ENCODE results near the gene STK32C. TPM values are rescaled to one million over a fixed set of nuclear protein-coding genes. Genes with fewer than 3 reads are reported as not detected.

STK32C gene
- total RNA-seq, 1 donor from 2014 or later: 4.7 TPM

DNA sequence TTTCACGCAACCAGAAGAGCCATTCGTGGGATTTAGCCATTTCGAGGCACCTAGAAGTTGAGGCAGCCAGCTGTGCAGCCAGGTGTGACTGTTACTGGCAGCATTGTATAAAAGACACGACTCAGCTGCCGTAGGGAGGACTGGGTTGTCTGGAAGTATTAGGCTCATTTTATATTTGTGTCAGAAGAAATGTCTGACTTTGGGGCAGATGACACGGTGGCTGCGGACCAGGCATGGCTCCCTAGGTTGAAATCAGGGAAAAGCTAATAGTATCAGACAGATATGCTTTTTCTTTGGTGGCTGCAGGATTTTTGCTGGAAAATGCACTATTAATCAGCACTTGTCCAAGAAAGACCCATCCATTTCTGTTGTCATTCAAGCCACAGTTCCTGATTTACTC is 125.2 kb downstream of the STK32C start:
- Histone ChIP-seq H3K4me3 (no peak overlapping the region), H3K27me3 (peaks cover 7% of the 10 kb centered on the region), H3K36me3 (no peaks in the 10 kb centered on the region), H3K27ac (no peak overlapping the region), H3K4me1 (peaks cover 18% of the 10 kb centered on the region), H3K9me3 (no peaks in the 10 kb centered on the region)
- no peak for DNase-seq (ENCODE audit: extremely low spot score in 2 of 2)
- TF ChIP-seq POLR2A (IDR thresholded peaks at IDR 0.05): no peak
- no peak for TF ChIP-seq POLR2AphosphoS5 (IDR thresholded peaks at IDR 0.05; ENCODE audit: insufficient read depth in 1 of 2, low read depth in 1 of 2)
- TF ChIP-seq, protein P1, sequence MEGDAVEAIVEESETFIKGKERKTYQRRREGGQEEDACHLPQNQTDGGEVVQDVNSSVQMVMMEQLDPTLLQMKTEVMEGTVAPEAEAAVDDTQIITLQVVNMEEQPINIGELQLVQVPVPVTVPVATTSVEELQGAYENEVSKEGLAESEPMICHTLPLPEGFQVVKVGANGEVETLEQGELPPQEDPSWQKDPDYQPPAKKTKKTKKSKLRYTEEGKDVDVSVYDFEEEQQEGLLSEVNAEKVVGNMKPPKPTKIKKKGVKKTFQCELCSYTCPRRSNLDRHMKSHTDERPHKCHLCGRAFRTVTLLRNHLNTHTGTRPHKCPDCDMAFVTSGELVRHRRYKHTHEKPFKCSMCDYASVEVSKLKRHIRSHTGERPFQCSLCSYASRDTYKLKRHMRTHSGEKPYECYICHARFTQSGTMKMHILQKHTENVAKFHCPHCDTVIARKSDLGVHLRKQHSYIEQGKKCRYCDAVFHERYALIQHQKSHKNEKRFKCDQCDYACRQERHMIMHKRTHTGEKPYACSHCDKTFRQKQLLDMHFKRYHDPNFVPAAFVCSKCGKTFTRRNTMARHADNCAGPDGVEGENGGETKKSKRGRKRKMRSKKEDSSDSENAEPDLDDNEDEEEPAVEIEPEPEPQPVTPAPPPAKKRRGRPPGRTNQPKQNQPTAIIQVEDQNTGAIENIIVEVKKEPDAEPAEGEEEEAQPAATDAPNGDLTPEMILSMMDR (IDR thresholded peaks at IDR 0.05): no peak
- intact Hi-C loops (cut with DNase I): no loop called here

DNA sequence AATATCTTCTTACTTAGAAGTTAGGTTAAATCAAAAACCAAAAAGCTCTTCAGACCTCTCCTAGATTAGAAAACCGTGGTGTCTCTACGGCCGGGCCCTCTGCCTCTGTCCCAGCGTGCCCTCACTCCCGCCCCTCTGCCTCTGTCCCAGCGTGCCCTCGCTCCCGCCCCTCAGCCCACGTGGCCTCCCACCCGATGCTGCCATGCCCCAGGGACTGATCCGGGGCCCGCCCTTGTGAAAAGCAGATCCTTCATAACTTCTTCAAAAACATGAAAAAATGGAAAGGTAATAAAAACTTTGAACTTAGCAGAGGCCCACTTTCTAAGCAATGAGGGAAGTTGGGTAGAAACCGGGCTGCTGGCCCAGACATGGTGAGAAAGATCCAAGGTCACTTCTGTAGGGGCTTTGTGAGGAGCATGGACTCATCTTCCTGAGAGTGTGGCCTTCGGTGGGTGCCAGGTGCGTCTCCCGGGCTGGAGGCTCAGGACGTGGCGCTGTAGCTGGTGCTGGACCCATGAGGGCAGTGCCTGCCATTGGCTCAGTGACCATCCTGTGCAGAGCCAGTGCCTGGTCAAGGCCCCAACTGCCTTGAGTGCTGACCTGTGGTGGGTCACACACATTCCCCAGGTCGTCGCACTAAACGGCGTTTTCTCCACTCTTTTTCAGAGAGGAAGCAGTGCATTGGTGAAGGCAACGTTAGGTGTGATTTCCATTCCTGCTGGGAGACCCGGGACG is 125.9 kb downstream of the STK32C start:
- intact Hi-C loops (cut with DNase I): no loop called here
- no peak overlapping the region for H3K4me3 ChIP-seq
- TF ChIP-seq POLR2A (IDR thresholded peaks at IDR 0.05): no peak
- TF ChIP-seq POLR2AphosphoS5 (IDR thresholded peaks at IDR 0.05; ENCODE audit: insufficient read depth in 1 of 2, low read depth in 1 of 2): no peak
- TF ChIP-seq, protein P1 (IDR thresholded peaks at IDR 0.05): no peak
- H3K4me1 ChIP-seq: peaks cover 11% of the 10 kb centered on the region
- H3K27me3 ChIP-seq: peaks cover 7% of the 10 kb centered on the region
- no peak overlapping the region for H3K27ac ChIP-seq
- no peak for DNase-seq (ENCODE audit: extremely low spot score in 2 of 2)
- no peaks in the 10 kb centered on the region for H3K36me3 ChIP-seq
- H3K9me3 ChIP-seq: no peaks in the 10 kb centered on the region

DNA sequence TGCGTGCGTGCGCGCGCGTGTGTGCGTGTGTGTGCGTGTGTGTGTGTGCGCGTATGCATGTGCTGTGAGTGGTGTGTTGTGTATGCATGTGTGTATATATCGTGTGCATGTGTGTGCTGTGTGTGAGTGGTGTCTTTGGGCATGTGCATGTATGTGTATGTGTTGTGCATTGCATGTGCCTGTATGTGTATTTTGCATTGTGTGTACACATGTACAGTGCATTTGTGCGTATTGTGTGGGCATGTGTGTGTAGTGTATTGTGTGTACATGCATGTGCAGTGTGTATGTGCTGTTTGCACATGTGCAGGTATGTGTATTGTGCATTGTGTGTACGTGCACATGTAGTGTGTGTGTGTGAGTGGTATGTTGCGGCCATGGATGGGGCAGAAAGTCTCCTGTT is 127.0 kb downstream of the STK32C start:
- Histone ChIP-seq H3K27me3 (no peaks in the 10 kb centered on the region), H3K9me3 (no peaks in the 10 kb centered on the region), H3K27ac (no peak overlapping the region), H3K36me3 (no peaks in the 10 kb centered on the region), H3K4me1 (peaks cover 2% of the 10 kb centered on the region), H3K4me3 (no peak overlapping the region)
- TF ChIP-seq, protein P1 (IDR thresholded peaks at IDR 0.05): no peak
- TF ChIP-seq POLR2AphosphoS5 (IDR thresholded peaks at IDR 0.05; ENCODE audit: insufficient read depth in 1 of 2, low read depth in 1 of 2): no peak
- no peak for TF ChIP-seq POLR2A (IDR thresholded peaks at IDR 0.05)
- no peak for DNase-seq (ENCODE audit: extremely low spot score in 2 of 2)
- intact Hi-C loops (cut with DNase I): no loop called here

DNA sequence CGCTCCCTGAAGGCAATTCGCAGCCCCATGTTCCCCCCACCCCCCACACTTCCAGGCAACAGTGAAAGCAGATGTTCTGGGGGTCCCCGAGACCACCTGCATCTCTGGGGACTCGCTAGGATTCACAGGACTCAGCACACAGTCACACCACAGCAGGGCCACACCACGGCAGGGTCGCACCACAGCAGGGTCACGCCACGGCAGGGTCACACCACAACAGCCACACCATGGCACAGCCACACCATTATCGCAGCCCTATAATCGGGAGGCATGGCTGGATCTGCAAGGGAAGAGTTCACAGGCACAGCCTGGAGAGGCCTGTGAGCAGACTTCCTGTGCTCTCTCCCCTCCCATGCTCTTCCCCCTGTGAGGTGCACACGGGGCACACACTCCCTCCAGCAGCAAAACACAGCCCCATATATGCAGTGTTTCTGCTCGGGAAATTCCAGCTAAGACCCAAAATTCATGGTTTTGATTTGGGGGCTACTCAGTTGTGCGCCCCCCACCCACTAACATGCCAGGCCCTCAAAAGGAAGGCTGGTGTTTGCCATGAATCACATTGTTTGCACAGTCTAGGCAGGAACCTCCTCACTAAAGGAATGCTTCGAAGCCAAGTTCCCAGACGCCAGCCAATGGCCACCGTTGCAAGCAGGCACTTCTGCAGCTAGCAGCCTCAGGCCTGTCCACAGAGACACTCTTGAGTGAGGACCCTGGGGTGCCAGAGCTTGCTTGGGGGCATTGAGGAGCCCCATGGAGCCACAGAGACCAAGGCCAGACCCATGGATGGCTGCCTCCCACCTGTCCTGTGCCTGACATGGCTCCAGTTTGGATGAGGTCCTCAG is 128.0 kb downstream of the STK32C start:
- H3K27me3 ChIP-seq: no peaks in the 10 kb centered on the region
- no peak for DNase-seq (ENCODE audit: extremely low spot score in 2 of 2)
- intact Hi-C loops (cut with DNase I): no loop called here
- H3K27ac ChIP-seq: no peak overlapping the region
- TF ChIP-seq POLR2AphosphoS5 (IDR thresholded peaks at IDR 0.05; ENCODE audit: insufficient read depth in 1 of 2, low read depth in 1 of 2) (no peak), POLR2A (IDR thresholded peaks at IDR 0.05) (no peak)
- TF ChIP-seq, protein P1 (IDR thresholded peaks at IDR 0.05): no peak
- no peak overlapping the region for H3K4me3 ChIP-seq
- H3K4me1 ChIP-seq: no peaks in the 10 kb centered on the region
- no peaks in the 10 kb centered on the region for H3K36me3 ChIP-seq
- H3K9me3 ChIP-seq: no peaks in the 10 kb centered on the region
